ENCODE measurements around the gene CYCS. TPM values are rescaled to one million over a fixed set of nuclear protein-coding genes. Genes with fewer than 3 reads are reported as not detected.

The CYCS gene
- total RNA-seq, 2 donors from 2014 or later: 344 to 371 TPM

DNA sequence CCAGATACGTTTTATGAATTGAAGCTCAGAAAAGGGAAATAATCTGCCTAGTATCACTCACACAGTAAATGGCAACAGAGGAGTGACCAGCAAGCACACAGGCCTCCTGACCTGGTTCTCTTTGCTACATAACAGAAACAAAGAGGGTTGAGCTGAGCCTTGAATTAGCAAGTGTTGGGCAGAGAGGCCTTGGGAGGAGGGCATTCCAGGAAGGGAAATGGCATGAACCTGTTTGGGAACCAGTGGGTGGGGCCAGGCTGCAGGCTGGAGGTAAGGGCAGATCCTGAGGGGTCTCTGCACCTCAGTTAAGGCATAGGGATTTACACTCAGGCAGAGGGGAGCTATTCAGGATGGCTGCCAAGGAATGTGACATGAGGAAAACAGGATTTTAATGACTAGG is 24.8 kb upstream of the CYCS start:
- intact Hi-C loops (cut with DNase I): no loop called here
- no peak for DNase-seq
- Histone ChIP-seq H3K36me3 (no peaks in the 10 kb centered on the region), H3K9ac (ENCODE audit: low read depth in 2 of 2, low read length in 2 of 2) (no peak overlapping the region), H3K27ac (no peak overlapping the region), H3K4me1 (no peaks in the 10 kb centered on the region), H3K9me3 (no peaks in the 10 kb centered on the region), H3K27me3 (no peaks in the 10 kb centered on the region), H3K4me3 (no peak overlapping the region)
- TF ChIP-seq, protein P1, sequence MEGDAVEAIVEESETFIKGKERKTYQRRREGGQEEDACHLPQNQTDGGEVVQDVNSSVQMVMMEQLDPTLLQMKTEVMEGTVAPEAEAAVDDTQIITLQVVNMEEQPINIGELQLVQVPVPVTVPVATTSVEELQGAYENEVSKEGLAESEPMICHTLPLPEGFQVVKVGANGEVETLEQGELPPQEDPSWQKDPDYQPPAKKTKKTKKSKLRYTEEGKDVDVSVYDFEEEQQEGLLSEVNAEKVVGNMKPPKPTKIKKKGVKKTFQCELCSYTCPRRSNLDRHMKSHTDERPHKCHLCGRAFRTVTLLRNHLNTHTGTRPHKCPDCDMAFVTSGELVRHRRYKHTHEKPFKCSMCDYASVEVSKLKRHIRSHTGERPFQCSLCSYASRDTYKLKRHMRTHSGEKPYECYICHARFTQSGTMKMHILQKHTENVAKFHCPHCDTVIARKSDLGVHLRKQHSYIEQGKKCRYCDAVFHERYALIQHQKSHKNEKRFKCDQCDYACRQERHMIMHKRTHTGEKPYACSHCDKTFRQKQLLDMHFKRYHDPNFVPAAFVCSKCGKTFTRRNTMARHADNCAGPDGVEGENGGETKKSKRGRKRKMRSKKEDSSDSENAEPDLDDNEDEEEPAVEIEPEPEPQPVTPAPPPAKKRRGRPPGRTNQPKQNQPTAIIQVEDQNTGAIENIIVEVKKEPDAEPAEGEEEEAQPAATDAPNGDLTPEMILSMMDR (IDR thresholded peaks at IDR 0.05): no peak

DNA sequence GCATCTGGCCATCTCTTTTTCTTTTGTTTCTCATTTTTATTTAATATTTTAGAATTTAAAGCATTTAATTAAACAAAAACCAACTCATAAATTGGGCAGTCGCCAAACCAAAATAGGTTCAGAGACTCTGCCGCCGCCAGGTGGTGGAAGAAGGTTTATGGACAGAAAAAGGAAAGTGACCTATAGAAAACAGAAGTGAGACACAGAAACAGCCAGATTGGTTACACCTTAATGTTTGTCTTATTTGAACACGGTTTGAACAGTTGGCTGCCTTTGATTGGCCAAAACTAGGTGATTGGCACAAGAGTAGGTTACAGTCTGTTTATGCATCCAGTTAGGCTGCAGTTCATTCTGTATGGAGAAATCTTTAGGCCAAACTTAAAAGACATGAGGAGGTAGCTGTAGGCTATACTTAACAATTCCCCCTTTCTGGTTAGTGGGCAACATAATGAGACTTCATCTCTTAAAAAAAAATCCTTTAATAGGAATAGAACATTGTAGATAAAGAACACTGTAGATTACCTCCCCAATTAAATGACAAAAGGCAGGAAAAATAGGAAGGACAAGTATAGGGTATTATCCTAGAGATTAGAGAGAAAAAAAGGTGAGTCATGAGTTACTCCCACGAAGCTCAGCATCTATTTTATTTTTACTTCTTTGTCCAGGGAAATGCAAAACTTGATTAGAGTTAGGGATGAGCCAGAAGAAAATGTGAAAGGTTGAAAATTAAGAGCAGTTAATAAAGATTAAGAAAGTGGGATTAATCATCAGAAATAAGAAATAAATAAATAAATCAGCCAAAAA is 23.9 kb upstream of the CYCS start:
- no peak overlapping the region for H3K4me3 ChIP-seq
- no peaks in the 10 kb centered on the region for H3K27me3 ChIP-seq
- no peak overlapping the region for H3K27ac ChIP-seq
- H3K9me3 ChIP-seq: no peaks in the 10 kb centered on the region
- H3K9ac ChIP-seq (ENCODE audit: low read depth in 2 of 2, low read length in 2 of 2): no peak overlapping the region
- no peaks in the 10 kb centered on the region for H3K4me1 ChIP-seq
- TF ChIP-seq, protein P1 (IDR thresholded peaks at IDR 0.05): no peak
- intact Hi-C loops (cut with DNase I): no loop called here
- H3K36me3 ChIP-seq: no peaks in the 10 kb centered on the region
- DNase-seq: no peak

DNA sequence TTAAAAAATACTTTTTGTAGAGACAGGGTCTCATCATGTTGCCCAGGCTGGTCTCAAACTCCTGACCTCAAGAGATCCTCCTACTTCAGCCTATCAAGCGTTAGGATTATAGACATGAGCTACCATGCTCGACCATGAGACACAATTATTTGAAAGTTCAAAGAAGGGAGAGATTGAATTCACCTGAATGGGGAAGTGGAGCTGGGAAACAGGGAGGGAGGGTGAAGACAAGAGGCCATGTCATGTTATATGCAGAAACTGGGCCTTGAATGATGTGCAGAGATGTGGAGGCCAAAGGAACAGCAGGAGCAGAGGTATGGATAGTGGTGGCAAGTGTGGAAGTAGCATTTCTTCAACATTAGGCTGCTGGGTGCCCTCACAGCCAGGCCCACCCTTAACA is 18.7 kb upstream of the CYCS start:
- Histone ChIP-seq H3K9ac (ENCODE audit: low read depth in 2 of 2, low read length in 2 of 2) (no peak overlapping the region), H3K27ac (no peak overlapping the region), H3K36me3 (no peaks in the 10 kb centered on the region), H3K4me3 (no peak overlapping the region), H3K9me3 (no peaks in the 10 kb centered on the region), H3K4me1 (no peaks in the 10 kb centered on the region), H3K27me3 (no peaks in the 10 kb centered on the region)
- DNase-seq: no peak
- intact Hi-C loops (cut with DNase I): no loop called here
- TF ChIP-seq, protein P1 (IDR thresholded peaks at IDR 0.05): no peak

DNA sequence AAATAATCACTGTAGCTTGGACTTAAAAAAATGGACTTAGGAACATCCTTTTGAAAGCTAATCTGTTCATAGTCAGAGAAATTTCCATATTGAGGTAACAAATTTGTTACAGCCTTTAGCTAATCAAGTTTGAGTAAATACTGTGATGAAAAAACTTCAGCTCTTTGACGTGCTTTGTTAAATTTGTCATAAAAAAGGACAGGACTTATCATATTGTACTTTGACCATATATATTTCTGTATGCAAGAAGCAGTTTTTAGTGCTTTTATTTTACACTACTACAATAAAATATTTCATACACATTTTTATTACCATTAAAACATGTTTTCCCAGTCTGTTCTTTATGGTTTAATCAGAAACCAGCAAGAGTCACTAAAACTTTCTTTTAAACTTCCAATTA is 14.5 kb upstream of the CYCS start:
- no peaks in the 10 kb centered on the region for H3K4me1 ChIP-seq
- peak overlapping the region; percentile 25 for H3K27ac ChIP-seq
- H3K9ac ChIP-seq (ENCODE audit: low read depth in 2 of 2, low read length in 2 of 2): no peak overlapping the region
- no peak for DNase-seq
- no peaks in the 10 kb centered on the region for H3K9me3 ChIP-seq
- H3K4me3 ChIP-seq: no peak overlapping the region
- TF ChIP-seq, protein P1 (IDR thresholded peaks at IDR 0.05): no peak
- intact Hi-C loops (cut with DNase I): no loop called here
- H3K27me3 ChIP-seq: no peaks in the 10 kb centered on the region
- H3K36me3 ChIP-seq: no peaks in the 10 kb centered on the region

DNA sequence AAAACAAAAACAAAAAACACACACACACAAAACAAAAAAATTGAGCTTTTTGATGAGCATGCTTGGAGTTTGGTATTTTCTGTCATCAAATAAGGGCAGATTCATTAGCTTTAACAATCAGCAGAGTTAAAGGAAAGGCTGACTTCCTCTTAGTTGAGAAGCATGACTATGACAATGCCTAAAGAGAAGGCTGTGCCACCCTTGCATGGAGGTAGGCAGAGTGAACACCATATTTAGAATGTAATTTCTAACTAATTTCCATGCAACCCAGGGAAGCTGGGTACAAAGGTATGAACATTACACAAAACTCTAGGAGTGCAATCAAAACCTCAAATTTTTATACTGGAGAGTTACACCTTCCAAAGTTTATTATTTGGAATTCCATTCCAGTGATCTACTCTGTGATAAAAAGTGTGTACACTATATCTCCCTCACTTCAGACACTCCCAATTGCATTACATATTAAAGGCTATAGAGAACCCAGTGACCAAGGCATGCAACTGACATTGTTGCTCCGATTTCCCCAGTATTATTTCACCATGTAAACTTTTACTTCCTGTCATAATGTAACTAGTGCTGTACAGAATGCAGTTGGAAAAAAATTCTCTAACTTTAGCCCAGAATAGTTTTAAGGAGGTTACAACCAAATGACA is 9.4 kb upstream of the CYCS start:
- H3K27ac ChIP-seq: no peak overlapping the region
- TF ChIP-seq, protein P1 (IDR thresholded peaks at IDR 0.05): no peak
- H3K36me3 ChIP-seq: no peaks in the 10 kb centered on the region
- intact Hi-C loops (cut with DNase I): no loop called here
- no peak overlapping the region for H3K9ac ChIP-seq (ENCODE audit: low read depth in 2 of 2, low read length in 2 of 2)
- no peaks in the 10 kb centered on the region for H3K9me3 ChIP-seq
- no peak for DNase-seq
- H3K27me3 ChIP-seq: no peaks in the 10 kb centered on the region
- H3K4me1 ChIP-seq: no peaks in the 10 kb centered on the region
- H3K4me3 ChIP-seq: no peak overlapping the region

Measured in colonic mucosa (tissue), 4 donors.